Omental fat pad (tissue), 4 donors: ENCODE data around the gene DENND4B. TPM values are rescaled to one million over a fixed set of nuclear protein-coding genes. Genes with fewer than 3 reads are reported as not detected.

ENCODE experiments used
- ATAC-seq: fragments of 150-250 bp; one replicate; pipeline ENCODE4 v1.9.1; 2016; ENCODE audit warnings: mild to moderate bottlenecking, moderate library complexity; ENCODE audit not compliant: low FRiP score
- DNase-seq: peaks from one replicate; pipeline ENCODE4 v3.0.0-alpha.2; 2019; ENCODE audit warnings: low spot score
- CTCF ChIP-seq, 3 donors: fragments of 450-650 bp; IDR thresholded peaks; one replicate each; pipeline ENCODE4 v1.5.1; 2016 to 2017; ENCODE audit warnings: antibody characterized with exemption in 3 of 3, mild to moderate bottlenecking in 3 of 3, moderate library complexity in 2 of 3
- total RNA-seq, 4 donors: library from RNA; depleted of rRNA; stranded (reverse); fragments of >200 nt; gene quantifications; one replicate each; pipeline ENCODE4 v1.1.0, GENCODE V29; 2016

Gene DENND4B
- total RNA-seq, 4 donors from 2014 or later, result 21.8 to 75.0 (median 50.3) TPM

- peak; percentile 4 for ATAC-seq
- no peak for TF ChIP-seq CTCF (IDR thresholded peaks at IDR 0.05)
- DNase-seq, result no peak
These were observed 1.3 kb downstream of the DENND4B start for GRCh38 chr1:153945131-153945794.

GRCh38 chr1:153944827-153945117, 1.7 kb downstream of the DENND4B start:
- ATAC-seq (no peak), DNase-seq (no peak)
- no peak for TF ChIP-seq CTCF (IDR thresholded peaks at IDR 0.05)

- ATAC-seq (no peak), DNase-seq (no peak)
- TF ChIP-seq CTCF (IDR thresholded peaks at IDR 0.05), result no peak
These were observed 2.3 kb downstream of the DENND4B start for GRCh38 chr1:153944005-153944826.

- no peak for DNase-seq
- no peak for ATAC-seq
- no peak for TF ChIP-seq CTCF (IDR thresholded peaks at IDR 0.05)
These were observed 3.6 kb downstream of the DENND4B start for GRCh38 chr1:153942766-153943549.

- DNase-seq (no peak), ATAC-seq (no peak)
- TF ChIP-seq CTCF (IDR thresholded peaks at IDR 0.05), result no peak
These were observed 4.4 kb downstream of the DENND4B start for GRCh38 chr1:153941826-153942725.

GRCh38 chr1:153940756-153941155, 5.8 kb downstream of the DENND4B start:
- no peak for TF ChIP-seq CTCF (IDR thresholded peaks at IDR 0.05)
- no peak for ATAC-seq

More at GRCh38 chr1:153940756-153941155, 5.8 kb downstream of the DENND4B start:
- DNase-seq, result no peak
